ENCODE results near the gene RFNG.

The RFNG gene

DNA sequence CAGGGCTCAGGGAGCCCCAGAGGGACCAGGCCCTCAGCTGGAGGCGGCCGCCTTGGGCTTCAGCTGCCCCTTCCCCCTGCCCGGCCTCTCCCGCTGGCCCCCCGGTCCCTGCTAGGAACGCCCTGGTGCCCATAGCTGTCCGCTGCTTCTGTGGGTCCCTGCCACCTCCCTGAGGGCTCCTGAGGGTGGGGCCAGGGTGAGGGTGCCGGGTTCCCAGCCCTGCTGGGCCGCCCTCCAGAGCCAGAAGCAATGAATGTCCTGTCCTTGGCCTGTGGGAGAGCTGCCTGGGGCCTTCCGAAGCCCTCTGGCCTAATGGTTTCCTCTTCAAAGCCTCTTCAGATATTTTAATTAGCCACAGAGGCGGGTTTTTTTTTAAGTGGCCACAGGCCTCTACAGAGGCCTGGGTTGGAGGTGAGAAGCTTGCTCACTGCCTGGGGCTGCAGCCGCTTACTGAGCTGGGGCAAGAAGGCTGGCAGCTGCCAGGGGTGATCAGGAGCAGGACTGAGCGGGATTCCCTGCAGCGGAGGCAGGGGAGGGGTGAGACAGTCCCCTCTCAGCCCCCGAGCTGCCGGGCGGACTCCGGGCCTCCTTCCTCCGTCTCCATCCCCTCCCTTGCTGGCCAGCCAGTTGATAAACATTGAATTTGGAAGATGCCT lies 38.8 kb downstream of the RFNG start:
- DNase-seq: no peak

GRCh38 chr17:82012261-82012639 lies 39.4 kb downstream of the RFNG start:
- no peak for DNase-seq

DNA sequence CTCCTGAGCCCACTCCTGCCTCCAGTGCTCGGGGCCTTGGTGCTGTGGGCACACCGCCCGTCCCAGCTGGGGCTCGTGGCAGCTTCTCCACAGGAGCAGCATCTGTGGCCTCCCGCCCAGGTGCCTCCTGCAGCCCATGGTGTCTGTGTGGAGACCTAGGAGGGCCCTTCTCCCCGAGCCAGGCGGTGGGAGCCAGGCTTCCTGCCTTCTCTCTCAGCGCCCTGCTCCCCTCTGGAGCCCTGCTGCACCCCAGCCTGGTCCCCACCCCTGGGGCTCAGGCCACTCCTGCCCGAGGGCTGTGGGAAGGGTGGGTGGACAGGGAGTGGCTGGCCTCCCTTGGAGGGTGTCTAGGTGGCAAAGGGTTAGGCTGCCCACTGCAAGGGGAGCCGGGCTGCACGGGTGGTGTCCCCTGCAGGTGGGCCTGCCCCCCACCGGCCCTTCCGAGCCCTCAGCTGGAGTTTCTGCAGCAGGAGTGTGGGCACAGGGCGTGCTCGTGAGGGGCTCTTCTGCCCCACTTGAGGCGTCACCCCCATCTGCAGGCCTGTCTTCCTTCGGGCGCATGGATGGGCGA lies 39.9 kb downstream of the RFNG start:
- DNase-seq: no peak

DNA sequence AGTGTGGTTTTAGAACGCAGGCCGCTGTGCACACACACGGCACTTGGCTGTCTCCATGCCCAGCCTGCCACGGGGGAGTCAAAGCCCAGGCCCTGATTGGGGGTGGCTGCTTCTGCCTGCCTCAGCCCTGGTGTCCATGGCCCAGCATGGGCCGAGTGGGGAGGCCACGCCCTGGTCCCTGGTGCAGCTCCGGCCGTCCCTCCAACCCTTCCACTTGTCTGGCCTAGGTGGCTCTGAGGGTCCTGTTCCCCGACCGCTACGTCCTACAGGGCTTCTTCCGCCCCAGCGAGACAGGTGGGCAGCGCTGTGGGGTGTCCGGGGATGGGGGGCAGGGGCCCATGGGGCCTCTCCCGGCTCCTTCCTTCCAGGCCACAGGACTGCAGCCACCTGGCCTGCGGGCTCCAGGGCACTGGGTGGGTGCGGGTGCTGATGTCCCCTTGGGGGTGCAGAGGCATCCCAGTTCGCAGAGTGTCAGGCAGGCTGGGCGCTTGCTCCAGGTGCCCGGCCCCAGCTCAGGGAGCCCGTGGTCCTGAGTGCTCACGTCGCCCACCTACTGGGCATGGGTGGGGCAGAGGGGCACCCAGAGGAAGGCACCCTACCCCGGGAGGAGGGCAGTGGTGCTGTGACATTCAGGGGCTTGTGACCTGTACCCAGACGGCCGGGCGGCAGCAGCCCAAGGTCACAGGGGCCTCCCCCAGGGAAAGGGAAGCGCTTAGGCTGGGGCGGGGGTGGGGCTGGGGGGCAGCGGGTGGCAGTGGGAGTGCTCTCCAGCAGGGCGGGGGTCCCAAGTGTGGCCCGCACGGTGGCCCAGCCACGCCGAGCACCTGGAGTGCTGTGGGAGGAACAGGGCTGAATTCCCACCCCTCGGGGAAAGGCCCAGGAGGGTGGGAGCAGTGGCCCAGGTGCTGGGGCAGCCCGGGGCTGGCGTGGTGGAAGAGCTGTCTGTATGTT lies 40.8 kb downstream of the RFNG start:
- no peak for DNase-seq

GRCh38 chr17:82009413-82009812 lies 42.2 kb downstream of the RFNG start:
- no peak for DNase-seq

DNA sequence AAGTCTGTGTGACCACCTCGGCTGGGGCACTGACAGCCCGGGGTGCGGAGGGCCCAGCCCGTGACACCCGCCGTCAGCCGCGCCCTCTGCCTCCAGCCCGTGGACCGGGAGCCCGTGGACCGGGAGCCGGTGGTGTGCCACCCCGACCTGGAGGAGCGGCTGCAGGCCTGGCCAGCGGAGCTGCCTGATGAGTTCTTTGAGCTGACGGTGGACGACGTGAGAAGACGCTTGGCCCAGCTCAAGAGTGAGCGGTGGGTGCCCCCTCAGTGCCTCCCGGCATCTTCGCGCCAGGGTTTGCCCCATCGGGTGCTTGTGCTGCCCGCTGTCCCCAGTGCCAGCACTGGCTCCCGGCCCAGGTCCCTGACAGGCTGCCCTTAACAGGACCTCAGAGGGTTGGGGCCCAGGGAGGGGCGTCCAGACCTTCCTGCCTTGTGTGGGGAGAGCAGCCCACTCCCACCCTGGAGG lies 42.6 kb downstream of the RFNG start:
- DNase-seq: no peak

GRCh38 chr17:82008258-82008940 lies 43.2 kb downstream of the RFNG start:
- DNase-seq: no peak

GRCh38 chr17:82007495-82008257 lies 43.9 kb downstream of the RFNG start:
- DNase-seq: no peak

DNA sequence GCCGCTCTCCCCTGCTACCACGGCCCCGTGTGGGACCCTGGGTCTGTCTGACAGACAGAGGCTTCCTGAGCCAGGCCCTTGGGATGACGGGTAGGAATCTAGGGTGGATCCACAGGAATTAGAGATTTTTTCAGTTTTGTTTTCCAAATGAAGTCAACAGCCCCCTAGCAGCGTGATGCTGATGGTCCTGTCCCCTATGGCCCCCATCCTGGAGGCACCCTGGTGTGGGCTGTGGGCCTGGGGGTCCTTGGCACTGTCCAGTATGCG lies 44.5 kb downstream of the RFNG start:
- no peak for DNase-seq

DNA sequence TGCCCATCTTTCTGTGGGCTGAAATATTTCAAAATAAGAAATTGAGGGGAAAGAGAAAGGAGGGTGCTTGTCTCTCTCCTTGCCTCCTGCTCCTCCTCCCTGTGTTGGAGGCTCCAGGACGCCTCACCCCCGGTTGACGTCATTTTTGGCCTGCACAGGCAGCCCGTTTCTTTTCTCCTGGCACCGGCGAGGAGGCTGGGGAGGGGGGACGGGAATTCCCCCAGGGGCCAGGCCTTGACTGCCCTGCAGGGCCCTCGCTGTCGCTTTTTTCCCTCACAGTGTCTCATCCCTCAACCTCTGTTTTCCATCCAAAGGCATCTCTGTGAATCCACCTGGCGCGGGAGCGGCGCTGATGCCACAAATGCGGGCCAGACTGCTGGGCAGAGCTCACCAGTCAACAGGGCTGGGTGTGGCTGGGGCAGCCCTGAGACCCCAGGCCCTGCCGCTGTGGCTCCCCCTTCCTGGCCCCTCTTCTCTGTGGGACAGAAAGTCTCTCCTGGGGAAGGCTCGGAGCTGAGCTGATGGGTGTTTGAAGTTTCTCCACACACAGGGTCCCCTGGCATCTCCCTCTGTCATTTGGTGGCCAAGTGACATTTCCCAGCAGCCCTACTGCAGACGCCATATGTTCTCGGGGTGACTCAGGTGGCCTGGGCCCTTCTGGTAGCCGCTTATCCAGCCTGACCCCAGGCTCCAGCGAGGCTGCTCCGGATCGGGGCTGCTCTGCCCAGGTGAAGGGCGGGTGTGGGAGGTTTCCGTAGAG lies 45.0 kb downstream of the RFNG start:
- DNase-seq: no peak

GRCh38 chr17:82005701-82006348 lies 45.8 kb downstream of the RFNG start:
- no peak for DNase-seq

GRCh38 chr17:82004517-82005455 lies 46.8 kb downstream of the RFNG start:
- no peak for DNase-seq

DNA sequence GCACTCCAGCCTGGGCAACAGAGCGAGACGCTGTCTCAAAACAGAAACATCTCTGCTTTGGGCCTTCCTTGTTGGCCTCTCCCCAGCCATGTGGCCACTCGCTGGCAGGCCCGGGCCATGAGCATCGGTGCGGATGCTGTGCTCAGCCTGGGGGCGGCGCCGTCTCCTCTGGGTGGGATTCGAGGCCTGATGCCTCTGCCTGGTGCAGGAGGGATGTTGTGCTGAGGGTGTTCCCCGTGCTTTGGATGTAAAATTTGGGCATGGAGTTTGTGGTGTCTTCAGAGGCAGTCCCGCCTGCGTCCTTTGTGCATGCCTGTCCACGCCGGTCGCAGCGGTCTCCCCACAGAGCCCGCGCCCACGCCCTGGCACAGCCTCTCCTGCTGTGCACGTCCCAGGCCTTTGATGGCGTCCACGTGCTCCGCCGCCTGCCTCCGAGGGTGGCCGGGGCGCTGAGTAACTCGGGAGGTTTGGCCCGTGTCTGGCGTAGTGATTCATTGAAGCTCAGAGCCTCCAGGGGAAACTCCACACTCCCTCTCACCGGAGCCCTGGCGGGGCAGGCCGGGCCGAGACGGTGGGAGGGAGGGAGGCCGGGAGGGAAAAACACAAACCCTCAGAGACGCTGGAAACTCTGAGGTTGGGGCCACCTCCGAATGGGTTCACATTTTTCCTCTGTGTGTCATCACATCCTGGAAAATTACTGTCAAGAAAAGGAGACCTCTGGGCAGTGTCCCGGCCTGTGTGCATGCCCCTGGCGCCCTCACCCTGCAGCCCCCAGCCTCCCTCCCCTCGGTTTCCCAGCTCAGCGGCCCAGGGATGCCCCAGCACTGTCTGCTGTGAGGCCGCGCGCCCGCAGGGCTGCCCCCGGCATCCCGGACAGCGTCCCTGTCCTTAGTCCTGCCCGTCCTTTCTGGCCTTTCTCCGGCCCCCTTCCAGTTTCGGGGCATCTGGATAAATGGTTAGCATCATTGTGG lies 47.9 kb downstream of the RFNG start:
- no peak for DNase-seq

GRCh38 chr17:82001571-82002056 lies 50.0 kb downstream of the RFNG start:
- DNase-seq: no peak

DNA sequence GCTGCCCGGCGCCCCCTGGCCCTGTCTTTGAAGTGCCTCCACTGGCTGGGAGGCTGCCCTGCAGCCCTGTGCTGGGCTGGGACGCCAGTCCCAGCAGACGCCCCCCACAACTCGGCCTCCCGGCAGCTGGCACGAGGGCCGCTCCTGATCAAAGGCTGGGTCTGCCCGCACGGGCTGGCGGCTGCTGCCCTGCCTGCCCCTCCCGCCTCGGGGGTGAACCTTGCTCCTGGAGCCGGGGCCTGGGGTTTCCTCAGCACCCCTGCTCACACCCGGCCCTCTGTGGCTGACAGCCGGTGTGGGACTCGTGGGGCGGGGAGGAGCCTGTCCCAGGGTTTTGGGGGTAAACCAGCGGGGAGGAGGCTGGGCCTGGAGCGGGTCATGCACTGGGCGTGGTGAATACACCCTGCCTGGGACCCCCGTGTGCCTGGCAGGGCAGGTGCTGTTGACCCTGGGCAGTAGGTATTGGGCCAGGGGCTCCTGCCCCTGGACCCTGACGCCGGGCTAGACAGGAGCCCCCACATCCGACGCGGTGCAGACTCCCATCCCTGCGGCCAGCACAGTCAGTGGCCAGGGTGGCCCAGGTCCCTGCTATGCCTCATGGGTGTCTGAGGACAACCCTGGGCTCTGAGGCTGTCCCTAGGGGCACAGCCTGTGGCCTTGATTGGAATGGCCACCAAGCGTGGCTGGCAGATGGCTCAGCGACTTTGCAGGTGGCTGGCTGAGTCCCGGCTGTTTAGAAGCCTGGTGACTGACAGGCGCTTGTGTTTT lies 50.6 kb downstream of the RFNG start:
- no peak for DNase-seq

- DNase-seq: no peak
These were observed 51.4 kb downstream of the RFNG start for GRCh38 chr17:81999976-82000802.

- no peak for DNase-seq
These were observed 52.0 kb downstream of the RFNG start for GRCh38 chr17:81999587-81999975.

Data from activated CD4-positive, alpha-beta T cell treated with anti-CD3 and anti-CD28 coated beads for 1 hour (primary cell).